Mucosa of rectum (tissue), 2 donors: ENCODE measurements around the gene CELA3B.
A peak's percentile ranks its signal among the peaks of the same experiment; 100 is the strongest.
"Not testable (repeated sequence)": the region's sequence is repeated elsewhere in the genome, so short reads cannot be mapped to it uniquely, and the experiment has no call there.

ENCODE experiments used
- H3K27ac ChIP-seq, 2 donors: one replicate each; pipeline ENCODE4 v1.7.0; 2013; ENCODE audit warnings: inconsistent platforms in 2 of 2, low read depth in 2 of 2, low read length in 2 of 2
- H3K27me3 ChIP-seq, 2 donors: one replicate each; pipeline ENCODE4 v1.7.0; 2013; ENCODE audit warnings: low read length in 2 of 2; ENCODE audit not compliant: control insufficient read depth in 2 of 2, insufficient read depth in 2 of 2
- H3K36me3 ChIP-seq, 2 donors: one replicate each; pipeline ENCODE4 v1.7.0; 2013; ENCODE audit warnings: low read length in 2 of 2; ENCODE audit not compliant: control insufficient read depth in 2 of 2, insufficient read depth in 2 of 2
- H3K4me1 ChIP-seq, 2 donors: one replicate each; pipeline ENCODE4 v1.7.0; 2013; ENCODE audit warnings: low read length in 2 of 2, mild to moderate bottlenecking in 1 of 2; ENCODE audit not compliant: control insufficient read depth in 2 of 2, insufficient read depth in 2 of 2
- H3K4me3 ChIP-seq, 2 donors: one replicate each; pipeline ENCODE4 v1.7.0; 2013; ENCODE audit warnings: low read length in 2 of 2
- H3K9ac ChIP-seq, 2 donors: one replicate each; pipeline ENCODE4 v1.7.0; 2013; ENCODE audit warnings: low read length in 2 of 2, low read depth in 1 of 2, mild to moderate bottlenecking in 1 of 2
- H3K9me3 ChIP-seq, 2 donors: one replicate each; pipeline ENCODE4 v1.7.0; 2013; ENCODE audit warnings: low read length in 2 of 2; ENCODE audit not compliant: control insufficient read depth in 2 of 2
- donor health status: healthy.
- donor health status: Normal muscosa, but diverticular disease.

Gene CELA3B

GRCh38 chr1:21975296-21975695, 1.5 kb upstream of the CELA3B start:
- not testable (repeated sequence) for H3K36me3 ChIP-seq, H3K27me3 ChIP-seq, H3K9ac ChIP-seq, H3K4me1 ChIP-seq, H3K27ac ChIP-seq, H3K9me3 ChIP-seq, H3K4me3 ChIP-seq

GRCh38 chr1:21978209-21978608, 1.4 kb downstream of the CELA3B start:
- not testable (repeated sequence) for H3K27me3 ChIP-seq, H3K4me1 ChIP-seq, H3K9me3 ChIP-seq, H3K27ac ChIP-seq, H3K36me3 ChIP-seq, H3K4me3 ChIP-seq, H3K9ac ChIP-seq

DNA sequence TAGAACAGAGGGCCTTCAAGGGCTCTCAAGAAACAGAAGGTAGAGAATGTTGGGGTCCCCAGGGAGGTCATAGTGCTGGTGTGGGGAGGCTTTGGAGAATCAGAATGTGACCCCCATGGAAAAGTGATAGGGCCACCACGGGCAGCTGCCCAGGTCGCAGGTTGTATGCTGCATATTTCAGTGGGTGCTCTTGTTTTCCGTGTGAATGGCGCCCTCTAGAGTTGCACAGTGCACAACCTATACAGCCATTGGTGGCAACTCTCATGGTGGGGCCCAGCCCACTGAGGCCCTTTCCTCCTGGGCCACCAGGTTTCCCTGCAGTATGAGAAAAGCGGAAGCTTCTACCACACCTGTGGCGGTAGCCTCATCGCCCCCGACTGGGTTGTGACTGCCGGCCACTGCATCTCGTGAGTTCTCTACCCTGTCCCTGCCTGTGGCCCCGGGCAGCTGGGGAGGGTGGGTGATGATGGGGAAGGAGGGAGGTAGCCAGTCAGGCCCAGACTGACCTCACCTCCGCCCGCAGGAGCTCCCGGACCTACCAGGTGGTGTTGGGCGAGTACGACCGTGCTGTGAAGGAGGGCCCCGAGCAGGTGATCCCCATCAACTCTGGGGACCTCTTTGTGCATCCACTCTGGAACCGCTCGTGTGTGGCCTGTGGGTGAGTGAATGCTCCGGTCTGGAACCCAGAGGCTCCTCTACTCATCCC, 3.8 kb downstream of the CELA3B start:
- not testable (repeated sequence) for H3K36me3 ChIP-seq, H3K9ac ChIP-seq, H3K27ac ChIP-seq, H3K27me3 ChIP-seq, H3K4me3 ChIP-seq, H3K4me1 ChIP-seq, H3K9me3 ChIP-seq

- H3K4me3 ChIP-seq, H3K27ac ChIP-seq, H3K36me3 ChIP-seq, H3K27me3 ChIP-seq, H3K4me1 ChIP-seq, H3K9me3 ChIP-seq, H3K9ac ChIP-seq: not testable (repeated sequence)
Observed at GRCh38 chr1:21981253-21981652, 4.4 kb downstream of the CELA3B start.

- not testable (repeated sequence) for H3K9me3 ChIP-seq, H3K36me3 ChIP-seq
Observed at GRCh38 chr1:21982122-21982521, 5.3 kb downstream of the CELA3B start.

DNA sequence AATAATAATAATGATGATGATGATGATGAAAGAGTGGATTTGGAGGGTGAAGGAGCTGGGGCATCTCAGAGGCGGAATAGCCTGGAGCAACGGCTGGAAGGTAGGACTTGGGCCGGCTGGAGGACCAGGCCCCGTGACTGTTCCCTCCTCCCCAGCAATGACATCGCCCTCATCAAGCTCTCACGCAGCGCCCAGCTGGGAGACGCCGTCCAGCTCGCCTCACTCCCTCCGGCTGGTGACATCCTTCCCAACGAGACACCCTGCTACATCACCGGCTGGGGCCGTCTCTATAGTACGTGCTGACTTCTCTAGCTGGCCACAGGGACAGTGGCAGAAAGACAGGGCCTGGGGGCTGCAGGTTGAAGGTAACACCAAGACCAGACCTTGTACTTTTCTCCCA, 6.7 kb downstream of the CELA3B start:
- not testable (repeated sequence) for H3K9me3 ChIP-seq, H3K36me3 ChIP-seq, H3K27me3 ChIP-seq, H3K27ac ChIP-seq, H3K9ac ChIP-seq, H3K4me3 ChIP-seq, H3K4me1 ChIP-seq

More at GRCh38 chr1:21982122-21982521, 5.3 kb downstream of the CELA3B start:
- not testable (repeated sequence) for H3K9ac ChIP-seq, H3K27ac ChIP-seq, H3K4me1 ChIP-seq, H3K27me3 ChIP-seq, H3K4me3 ChIP-seq

GRCh38 chr1:21985893-21986292, 9.1 kb downstream of the CELA3B start:
- H3K9me3 ChIP-seq, H3K9ac ChIP-seq, H3K27me3 ChIP-seq, H3K36me3 ChIP-seq, H3K4me3 ChIP-seq, H3K4me1 ChIP-seq, H3K27ac ChIP-seq: not testable (repeated sequence)

GRCh38 chr1:21986386-21986785, 9.6 kb downstream of the CELA3B start:
- not testable (repeated sequence) for H3K4me1 ChIP-seq, H3K9ac ChIP-seq, H3K27ac ChIP-seq, H3K4me3 ChIP-seq, H3K36me3 ChIP-seq, H3K27me3 ChIP-seq, H3K9me3 ChIP-seq

DNA sequence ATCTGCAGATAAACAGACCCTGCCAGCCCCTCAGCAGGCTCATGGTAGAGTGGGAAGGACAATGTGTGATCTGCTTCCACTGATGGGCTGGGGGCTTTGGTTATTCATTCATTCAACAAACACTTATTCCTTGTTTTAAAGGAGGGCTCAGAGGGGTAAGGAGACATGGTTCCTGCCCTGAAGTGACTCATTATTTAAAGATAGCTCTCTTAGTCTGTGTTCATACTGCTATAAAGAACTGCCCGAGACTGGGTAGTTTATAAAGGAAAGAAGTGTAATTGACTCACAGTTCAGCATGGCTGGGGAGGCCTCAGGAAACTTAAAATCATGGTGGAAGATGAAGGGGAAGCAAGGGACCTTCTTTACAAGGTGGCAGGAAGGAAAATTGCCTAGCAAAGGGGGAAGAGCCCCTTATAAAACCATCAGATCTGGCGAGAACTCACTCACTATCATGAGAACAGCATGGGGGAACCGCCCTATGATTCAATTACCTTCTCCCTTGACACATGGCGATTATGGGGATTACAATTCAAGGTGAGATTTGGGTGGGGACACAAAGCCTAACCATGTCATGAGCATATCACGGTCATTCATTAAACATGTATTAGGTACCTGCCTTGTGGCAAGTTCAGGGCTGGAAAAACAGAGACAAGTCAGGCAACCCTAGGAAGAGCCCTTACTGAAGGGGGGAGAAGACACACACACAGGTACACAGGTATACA, 13.0 kb downstream of the CELA3B start:
- not testable (repeated sequence) for H3K36me3 ChIP-seq, H3K9me3 ChIP-seq, H3K4me1 ChIP-seq, H3K4me3 ChIP-seq, H3K27me3 ChIP-seq, H3K9ac ChIP-seq
- H3K27ac ChIP-seq, result peak overlapping the region in 1 of 2 donors; percentile 36

- not testable (repeated sequence) for H3K4me1 ChIP-seq, H3K4me3 ChIP-seq, H3K27ac ChIP-seq, H3K27me3 ChIP-seq, H3K9ac ChIP-seq, H3K9me3 ChIP-seq, H3K36me3 ChIP-seq
Observed at GRCh38 chr1:21992186-21992585, 15.4 kb downstream of the CELA3B start.
